Measurements from ENCODE around the gene MAML3. TPM values are rescaled to one million over a fixed set of nuclear protein-coding genes. Genes with fewer than 3 reads are reported as not detected.

MAML3 gene
- total RNA-seq, 1 donor from 2014 or later = 0.79 TPM

DNA sequence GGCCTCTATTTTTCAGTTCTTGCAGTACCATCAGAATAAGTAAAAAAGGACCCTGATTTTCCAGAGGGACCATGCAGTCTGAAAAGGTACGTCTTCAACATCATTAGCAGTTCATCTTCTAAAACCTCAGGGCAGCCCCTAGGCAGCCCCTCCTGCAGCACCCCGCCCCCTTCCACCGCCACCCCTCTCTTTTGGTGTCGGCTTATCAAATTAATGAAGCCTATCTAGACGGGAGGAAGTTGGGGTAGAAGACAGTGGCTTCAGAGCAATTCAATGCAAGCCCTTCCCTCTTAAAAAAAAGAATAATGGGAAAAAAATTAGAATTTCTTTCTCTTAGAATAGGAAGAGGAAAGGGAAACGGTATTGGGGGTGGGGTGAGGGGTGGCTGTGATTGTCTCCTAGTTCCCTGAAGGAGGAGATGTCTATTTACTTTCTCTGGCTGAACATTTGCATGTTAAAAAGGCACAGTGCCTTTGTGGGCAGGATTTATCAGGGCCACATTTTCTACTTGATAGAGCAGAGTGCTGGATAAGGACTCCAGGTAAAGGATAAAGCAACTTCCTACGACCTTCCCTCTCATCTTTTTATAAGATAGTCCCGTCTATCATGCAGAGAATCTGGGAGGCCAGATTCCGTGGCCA is 329.0 kb downstream of the MAML3 start:
- Histone ChIP-seq H3K4me3 (ENCODE audit: low read depth, low read length) (no peak overlapping the region), H3K27me3 (ENCODE audit: control insufficient read depth, insufficient read depth, low read length) (no peaks in the 10 kb centered on the region), H3K36me3 (ENCODE audit: control insufficient read depth, insufficient read depth, low read length) (no peaks in the 10 kb centered on the region)
- DNase-seq (ENCODE audit: low read depth) (no peak), FAIRE-seq (no peak)
- TF ChIP-seq, protein P1, sequence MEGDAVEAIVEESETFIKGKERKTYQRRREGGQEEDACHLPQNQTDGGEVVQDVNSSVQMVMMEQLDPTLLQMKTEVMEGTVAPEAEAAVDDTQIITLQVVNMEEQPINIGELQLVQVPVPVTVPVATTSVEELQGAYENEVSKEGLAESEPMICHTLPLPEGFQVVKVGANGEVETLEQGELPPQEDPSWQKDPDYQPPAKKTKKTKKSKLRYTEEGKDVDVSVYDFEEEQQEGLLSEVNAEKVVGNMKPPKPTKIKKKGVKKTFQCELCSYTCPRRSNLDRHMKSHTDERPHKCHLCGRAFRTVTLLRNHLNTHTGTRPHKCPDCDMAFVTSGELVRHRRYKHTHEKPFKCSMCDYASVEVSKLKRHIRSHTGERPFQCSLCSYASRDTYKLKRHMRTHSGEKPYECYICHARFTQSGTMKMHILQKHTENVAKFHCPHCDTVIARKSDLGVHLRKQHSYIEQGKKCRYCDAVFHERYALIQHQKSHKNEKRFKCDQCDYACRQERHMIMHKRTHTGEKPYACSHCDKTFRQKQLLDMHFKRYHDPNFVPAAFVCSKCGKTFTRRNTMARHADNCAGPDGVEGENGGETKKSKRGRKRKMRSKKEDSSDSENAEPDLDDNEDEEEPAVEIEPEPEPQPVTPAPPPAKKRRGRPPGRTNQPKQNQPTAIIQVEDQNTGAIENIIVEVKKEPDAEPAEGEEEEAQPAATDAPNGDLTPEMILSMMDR (IDR thresholded peaks at IDR 0.05; ENCODE audit: insufficient read depth, low read length, severe bottlenecking) = no peak

DNA sequence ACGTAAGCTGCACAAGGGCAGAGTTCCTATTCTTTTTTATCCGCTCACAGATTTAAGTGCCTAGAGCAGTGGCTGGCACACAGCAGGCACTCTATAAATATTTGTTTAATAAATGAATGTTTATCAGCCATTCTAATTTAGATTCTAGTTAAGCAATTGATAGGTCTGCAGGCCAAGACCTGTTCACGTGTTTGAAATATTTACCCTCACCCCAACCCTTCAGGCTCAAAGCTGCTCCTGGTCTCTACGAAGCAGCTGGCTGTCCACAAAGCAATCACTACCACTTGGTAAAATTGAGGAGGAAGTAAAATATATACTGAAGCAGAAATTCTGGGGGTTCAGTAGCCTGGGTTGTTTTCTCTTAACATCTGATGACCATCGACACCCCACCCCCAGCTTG is 330.2 kb downstream of the MAML3 start:
- TF ChIP-seq, protein P1 (IDR thresholded peaks at IDR 0.05; ENCODE audit: insufficient read depth, low read length, severe bottlenecking) = no peak
- no peak for FAIRE-seq
- Histone ChIP-seq H3K4me3 (ENCODE audit: low read depth, low read length) (no peak overlapping the region), H3K27me3 (ENCODE audit: control insufficient read depth, insufficient read depth, low read length) (no peaks in the 10 kb centered on the region), H3K36me3 (ENCODE audit: control insufficient read depth, insufficient read depth, low read length) (no peaks in the 10 kb centered on the region)
- DNase-seq (ENCODE audit: low read depth) = no peak

DNA sequence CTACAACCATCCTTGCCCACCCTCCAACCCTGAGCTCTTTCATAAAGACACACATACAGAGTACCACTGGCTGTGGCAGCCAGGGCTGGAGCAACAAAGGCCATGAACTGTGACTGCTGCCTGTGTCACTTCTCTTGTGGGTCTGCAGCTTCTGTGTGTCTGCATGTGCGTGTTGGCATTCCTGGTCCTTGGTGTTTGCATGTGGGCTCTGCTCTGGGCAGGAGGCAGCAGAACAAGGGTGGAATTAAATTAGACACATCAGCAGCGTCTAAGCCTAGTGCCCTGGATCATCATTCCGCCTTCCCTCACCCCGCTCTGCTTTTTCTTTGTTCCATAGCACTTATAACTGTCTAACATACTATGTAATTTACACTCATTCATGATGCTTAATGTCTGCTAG is 330.6 kb downstream of the MAML3 start:
- Histone ChIP-seq H3K36me3 (ENCODE audit: control insufficient read depth, insufficient read depth, low read length) (no peaks in the 10 kb centered on the region), H3K27me3 (ENCODE audit: control insufficient read depth, insufficient read depth, low read length) (no peaks in the 10 kb centered on the region), H3K4me3 (ENCODE audit: low read depth, low read length) (no peak overlapping the region)
- DNase-seq (ENCODE audit: low read depth) = no peak
- TF ChIP-seq, protein P1 (IDR thresholded peaks at IDR 0.05; ENCODE audit: insufficient read depth, low read length, severe bottlenecking) = no peak
- no peak for FAIRE-seq

DNA sequence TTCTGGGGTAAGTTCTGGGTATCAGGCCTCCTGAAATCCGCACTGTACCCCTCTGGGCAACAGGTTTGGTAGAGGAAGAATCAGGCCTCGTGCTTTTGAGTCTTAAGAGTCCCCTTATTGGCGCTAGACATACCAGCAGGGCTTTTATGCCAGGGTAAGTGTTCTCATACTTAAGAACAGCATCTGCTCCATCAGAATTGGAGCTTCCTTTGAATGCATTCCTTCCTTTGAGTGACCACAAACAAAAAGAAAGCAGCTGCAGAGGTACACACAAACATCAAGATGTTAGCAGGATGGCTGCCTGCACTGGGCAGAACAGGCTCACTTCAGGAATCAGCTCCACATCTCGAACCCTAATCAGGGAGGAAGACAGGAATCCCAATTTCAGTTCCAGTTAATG is 331.6 kb downstream of the MAML3 start:
- FAIRE-seq = no peak
- Histone ChIP-seq H3K27me3 (ENCODE audit: control insufficient read depth, insufficient read depth, low read length) (no peaks in the 10 kb centered on the region), H3K4me3 (ENCODE audit: low read depth, low read length) (no peak overlapping the region), H3K36me3 (ENCODE audit: control insufficient read depth, insufficient read depth, low read length) (no peaks in the 10 kb centered on the region)
- TF ChIP-seq, protein P1 (IDR thresholded peaks at IDR 0.05; ENCODE audit: insufficient read depth, low read length, severe bottlenecking) = no peak
- no peak for DNase-seq (ENCODE audit: low read depth)

DNA sequence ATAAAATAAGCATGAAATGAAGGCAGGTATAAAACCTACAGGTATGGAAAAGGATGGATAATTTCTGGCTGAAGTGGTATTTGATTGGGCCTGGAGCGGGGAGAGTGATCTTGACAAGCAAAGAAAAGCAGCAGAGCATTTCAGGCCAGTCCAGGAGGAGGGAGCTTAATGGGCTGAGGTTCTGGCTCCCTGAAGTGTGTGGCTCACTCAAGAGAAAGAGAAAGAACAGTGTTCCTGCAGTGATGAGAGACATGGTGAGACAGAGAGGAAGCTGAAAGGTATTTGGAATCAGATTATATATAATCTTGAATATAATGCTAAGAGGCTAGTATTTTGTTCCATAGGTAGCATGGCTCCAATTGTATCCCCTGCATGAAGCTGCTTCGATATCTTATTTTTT is 334.9 kb downstream of the MAML3 start:
- FAIRE-seq (no peak), DNase-seq (ENCODE audit: low read depth) (no peak)
- TF ChIP-seq, protein P1 (IDR thresholded peaks at IDR 0.05; ENCODE audit: insufficient read depth, low read length, severe bottlenecking) = no peak
- Histone ChIP-seq H3K4me3 (ENCODE audit: low read depth, low read length) (no peak overlapping the region), H3K27me3 (ENCODE audit: control insufficient read depth, insufficient read depth, low read length) (no peaks in the 10 kb centered on the region), H3K36me3 (ENCODE audit: control insufficient read depth, insufficient read depth, low read length) (no peaks in the 10 kb centered on the region)

Data from bronchial epithelial cell (primary cell).